Tibial nerve (tissue), 4 donors: ENCODE results near the gene ERVFRD-1. TPM values are rescaled to one million over a fixed set of nuclear protein-coding genes. Genes with fewer than 3 reads are reported as not detected.

Experiments used
- DNase-seq, 2 donors: peaks; one replicate each; pipeline ENCODE4 v3.0.0-alpha.2; 2019; ENCODE audit warnings: low spot score in 2 of 2
- H3K27ac ChIP-seq, 4 donors: fragments of 200-600 bp; sonication (generic) in 3 of 4; one replicate each; pipeline ENCODE4 v1.5.1; 2017 to 2019; ENCODE audit warnings: mild to moderate bottlenecking in 1 of 4
- H3K27me3 ChIP-seq, 2 donors: fragments of 200-600 bp; sonication (generic) in 1 of 2; one replicate each; pipeline versions ENCODE4 v1.5.1 to v1.6.0; 2017 to 2019
- H3K36me3 ChIP-seq, 3 donors: fragments of 200-600 bp; sonication (generic); one replicate each; pipeline ENCODE4 v1.5.1; 2018 to 2019
- H3K4me1 ChIP-seq, 4 donors: fragments of 200-600 bp; sonication (generic) in 3 of 4; one replicate each; pipeline ENCODE4 v1.5.1; 2017 to 2019
- H3K4me3 ChIP-seq, 4 donors: fragments of 200-600 bp; sonication (generic) in 3 of 4; one replicate each; pipeline ENCODE4 v1.5.1; 2017 to 2019; ENCODE audit warnings: mild to moderate bottlenecking in 1 of 4, moderate library complexity in 1 of 4
- H3K9me3 ChIP-seq, 4 donors: fragments of 200-600 bp; sonication (generic) in 3 of 4; one replicate each; pipeline ENCODE4 v1.5.1; 2017 to 2019
- CTCF ChIP-seq, 5 experiments: fragments of 200-600 bp in 3 of 5; fragments of 450-650 bp in 2 of 5; sonication (generic) in 3 of 5; IDR thresholded peaks; one replicate each; pipeline ENCODE4 v1.5.1; 2016 to 2019; ENCODE audit warnings: antibody characterized with exemption in 5 of 5, mild to moderate bottlenecking in 3 of 5, moderate library complexity in 2 of 5
- EP300 ChIP-seq, 2 donors: sonication (generic); formaldehyde crosslinking; IDR thresholded peaks; one replicate each; pipeline ENCODE4 v1.6.1; 2017; ENCODE audit warnings: antibody characterized with exemption in 2 of 2, mild to moderate bottlenecking in 1 of 2
- POLR2A ChIP-seq, 2 donors: fragments of 450-650 bp; IDR thresholded peaks; one replicate each; pipeline ENCODE4 v1.6.1; 2017; ENCODE audit warnings: antibody characterized with exemption in 2 of 2, mild to moderate bottlenecking in 2 of 2, moderate library complexity in 2 of 2
- WGBS, 2 donors: methylation state at CpG; one replicate each; pipeline ENCODE4 v1.1.5; 2018; 5-methylcytosine and 5-hydroxymethylcytosine counted together
- total RNA-seq, 4 donors: library from RNA; depleted of rRNA; stranded (reverse); fragments of >200 nt; gene quantifications; one replicate each; pipeline ENCODE4 v1.1.0, GENCODE V29; 2016

Gene ERVFRD-1
- total RNA-seq, 4 donors from 2014 or later, result 0.22 to 0.42 TPM; not detected in 2

GRCh38 chr6:11143394-11144371, 32.2 kb upstream of the ERVFRD-1 start:
- Histone ChIP-seq H3K27ac (peak overlapping the region in 1 of 4 donors; percentile 10), H3K9me3 (no peaks in the 10 kb centered on the region), H3K27me3 (no peaks in the 10 kb centered on the region), H3K36me3 (no peaks in the 10 kb centered on the region), H3K4me3 (no peak overlapping the region), H3K4me1 (peaks cover 0 to 4% (median 0%) of the 10 kb centered on the region in 4 donors)
- WGBS, 2 donors, result 76 to 82% methylated on average over 10 of the region's 10 CpGs
- TF ChIP-seq CTCF (IDR thresholded peaks at IDR 0.05) (no peak), POLR2A (IDR thresholded peaks at IDR 0.05) (no peak), EP300 (IDR thresholded peaks at IDR 0.05) (peak in 1 of 2 donors; percentile 30)
- DNase-seq, result peak; percentile 47 to 71

- Histone ChIP-seq H3K36me3 (no peaks in the 10 kb centered on the region), H3K27ac (no peak overlapping the region), H3K4me1 (peaks cover 0 to 4% (median 0%) of the 10 kb centered on the region in 4 donors), H3K4me3 (no peak overlapping the region), H3K27me3 (no peaks in the 10 kb centered on the region), H3K9me3 (no peaks in the 10 kb centered on the region)
- WGBS, 2 donors, result 95 to 96% methylated on average over 8 of the region's 8 CpGs
- TF ChIP-seq CTCF (IDR thresholded peaks at IDR 0.05) (no peak), POLR2A (IDR thresholded peaks at IDR 0.05) (no peak), EP300 (IDR thresholded peaks at IDR 0.05) (no peak)
- DNase-seq, result no peak
Measured at GRCh38 chr6:11142296-11143027, 30.9 kb upstream of the ERVFRD-1 start.

- Histone ChIP-seq H3K4me3 (no peak overlapping the region), H3K36me3 (no peaks in the 10 kb centered on the region), H3K27me3 (no peaks in the 10 kb centered on the region), H3K9me3 (no peaks in the 10 kb centered on the region), H3K4me1 (peaks cover 0 to 4% (median 0%) of the 10 kb centered on the region in 4 donors), H3K27ac (no peak overlapping the region)
- DNase-seq, result no peak
- WGBS, 2 donors, result 75 to 83% methylated on average over 3 of the region's 3 CpGs
- TF ChIP-seq EP300 (IDR thresholded peaks at IDR 0.05), result no peak
- no peak for TF ChIP-seq POLR2A (IDR thresholded peaks at IDR 0.05)
- TF ChIP-seq CTCF (IDR thresholded peaks at IDR 0.05), result no peak
Measured at GRCh38 chr6:11141295-11141694, 29.8 kb upstream of the ERVFRD-1 start.

- Histone ChIP-seq H3K36me3 (peaks cover 0 to 12% (median 0%) of the 10 kb centered on the region in 3 donors), H3K9me3 (no peaks in the 10 kb centered on the region), H3K4me1 (peaks cover 0 to 4% (median 0%) of the 10 kb centered on the region in 4 donors), H3K27ac (no peak overlapping the region), H3K4me3 (no peak overlapping the region), H3K27me3 (no peaks in the 10 kb centered on the region)
- DNase-seq, result no peak
- WGBS, 2 donors, result 81 to 84% methylated on average over 3 of the region's 3 CpGs
- TF ChIP-seq EP300 (IDR thresholded peaks at IDR 0.05) (no peak), POLR2A (IDR thresholded peaks at IDR 0.05) (no peak)
Measured at GRCh38 chr6:11140056-11140455, 28.5 kb upstream of the ERVFRD-1 start.

- WGBS, 2 donors, result 79 to 89% methylated on average over 3 of the region's 3 CpGs
- Histone ChIP-seq H3K4me3 (no peak overlapping the region), H3K27ac (no peak overlapping the region), H3K36me3 (peaks cover 0 to 19% (median 0%) of the 10 kb centered on the region in 3 donors), H3K9me3 (no peaks in the 10 kb centered on the region), H3K4me1 (peaks cover 0 to 4% (median 0%) of the 10 kb centered on the region in 4 donors), H3K27me3 (no peaks in the 10 kb centered on the region)
- no peak for DNase-seq
- no peak for TF ChIP-seq CTCF (IDR thresholded peaks at IDR 0.05)
- no peak for TF ChIP-seq POLR2A (IDR thresholded peaks at IDR 0.05)
- TF ChIP-seq EP300 (IDR thresholded peaks at IDR 0.05), result no peak
Measured at GRCh38 chr6:11139051-11139960, 27.8 kb upstream of the ERVFRD-1 start.
